Endothelial cell of umbilical vein (primary cell): ENCODE data around the gene PAX6. TPM values are rescaled to one million over a fixed set of nuclear protein-coding genes. Genes with fewer than 3 reads are reported as not detected.

Experiments used
- BruUV-seq: library from RNA; stranded (reverse); fragments of 400-500 nt; replicated peaks from 2 replicates; lab custom pipeline; 2021; lab: Mats Ljungman, UMichigan
- CTCF ChIA-PET: fragments of 300-600, 350-600 bp; sonication (Branson Sonifier 250); formaldehyde crosslinking; loops from one replicate; lab custom pipeline; 2021; ENCODE audit warnings: antibody characterized with exemption, inconsistent platforms; lab: Charles Lee
- POLR2A ChIA-PET: fragments of 300-600, 350-600 bp; sonication (Branson Sonifier 250); formaldehyde crosslinking; loops from one replicate; lab custom pipeline; 2021; ENCODE audit warnings: antibody characterized with exemption, inconsistent platforms; lab: Charles Lee
- DNase-seq: peaks from one replicate; pipeline ENCODE4 v3.0.0-alpha.2; 2011; ENCODE audit warnings: low read depth, low spot score
- FAIRE-seq: peaks from 2 replicates; lab custom pipeline; 2011; peaks lifted over from hg19 to GRCh38; lab: Jason Lieb, UNC
- H2AFZ ChIP-seq: 2 replicates; pipeline ENCODE4 v1.6.0; 2012; ENCODE audit warnings: low read depth, low read length, control low read depth, inconsistent platforms
- H3K27ac ChIP-seq: 2 replicates; pipeline ENCODE4 v1.5.1; 2011; ENCODE audit warnings: low read depth, mild to moderate bottlenecking, control low read depth, low read length, moderate library complexity; ENCODE audit not compliant: insufficient read depth
- H3K27me3 ChIP-seq, 2 experiments: 2 replicates each; pipeline versions ENCODE4 v1.6.0 to v1.6.1; 2011; ENCODE audit warnings: low read length in 2 of 2, mixed read lengths in 1 of 2; ENCODE audit not compliant: control insufficient read depth in 2 of 2, insufficient read depth in 2 of 2
- H3K36me3 ChIP-seq, 2 experiments: 2 replicates in 1 of 2; 3 replicates in 1 of 2; pipeline ENCODE4 v1.5.1; 2011; ENCODE audit warnings: low read length in 2 of 2, mild to moderate bottlenecking in 1 of 2, moderate library complexity in 1 of 2; ENCODE audit not compliant: control insufficient read depth in 2 of 2, insufficient read depth in 2 of 2; ENCODE audit errors: extremely low read depth in 1 of 2
- H3K4me1 ChIP-seq: 3 replicates; pipeline ENCODE4 v1.5.1; 2011; ENCODE audit warnings: mild to moderate bottlenecking, low read length; ENCODE audit not compliant: control insufficient read depth, insufficient read depth; ENCODE audit errors: extremely low read depth
- H3K4me2 ChIP-seq: 2 replicates; pipeline ENCODE4 v1.6.1; 2011; ENCODE audit warnings: low read length, control low read depth, mixed read lengths; ENCODE audit not compliant: insufficient read depth
- H3K4me3 ChIP-seq, 3 experiments: fragments of 200-600 bp in 1 of 3; sonication (generic), shearing (Covaris generic) in 1 of 3; replicated peaks in 1 of 3; 2 replicates each; pipeline ENCODE4 v1.5.1; 2011 to 2016; ENCODE audit warnings: control low read depth in 3 of 3, low read length in 3 of 3, mild to moderate bottlenecking in 2 of 3, inconsistent platforms in 1 of 3, low read depth in 1 of 3, moderate library complexity in 1 of 3; ENCODE audit not compliant: insufficient read depth in 1 of 3
- H3K79me2 ChIP-seq: 2 replicates; pipeline ENCODE4 v1.6.0; 2012; ENCODE audit warnings: low read length, inconsistent platforms; ENCODE audit not compliant: control insufficient read depth, insufficient read depth
- H3K9ac ChIP-seq: replicated peaks from 2 replicates; pipeline ENCODE3; 2011; ENCODE audit warnings: low read length, control low read depth; ENCODE audit not compliant: insufficient read depth; ENCODE audit errors: extremely low read depth
- H3K9me1 ChIP-seq: replicated peaks from 3 replicates; pipeline ENCODE4 v1.6.0; 2011; ENCODE audit warnings: mild to moderate bottlenecking, low read length; ENCODE audit not compliant: control insufficient read depth, insufficient read depth; ENCODE audit errors: extremely low read depth
- H3K9me3 ChIP-seq: replicated peaks from 2 replicates; pipeline ENCODE4 v1.5.1; 2012; ENCODE audit warnings: low read length, inconsistent platforms; ENCODE audit not compliant: control insufficient read depth, insufficient read depth
- H4K20me1 ChIP-seq: replicated peaks from 2 replicates; pipeline ENCODE3; 2011; ENCODE audit warnings: mild to moderate bottlenecking, low read length; ENCODE audit not compliant: control insufficient read depth, insufficient read depth; ENCODE audit errors: extremely low read depth
- EZH2 ChIP-seq: IDR thresholded peaks from 2 replicates; pipeline ENCODE4 v1.6.1; 2012; ENCODE audit warnings: borderline replicate concordance, low read depth, mild to moderate bottlenecking, moderate library complexity, low read length, inconsistent platforms; ENCODE audit not compliant: severe bottlenecking
- FOS ChIP-seq: IDR thresholded peaks from 2 replicates; pipeline ENCODE4 v1.6.1; 2011; ENCODE audit warnings: mild to moderate bottlenecking, low read length, moderate library complexity, borderline replicate concordance; ENCODE audit not compliant: insufficient read depth
- GATA2 ChIP-seq: IDR thresholded peaks from 2 replicates; pipeline ENCODE4 v1.7.0; 2011; ENCODE audit warnings: low read depth, mild to moderate bottlenecking, moderate library complexity, mixed read lengths, low read length; ENCODE audit not compliant: insufficient read length, insufficient read depth
- JUN ChIP-seq: IDR thresholded peaks from 2 replicates; pipeline ENCODE4 v1.6.1; 2011; ENCODE audit warnings: borderline replicate concordance, low read depth; ENCODE audit not compliant: insufficient read length, insufficient read depth
- MYC ChIP-seq: IDR thresholded peaks from one replicate; pipeline ENCODE4 v1.6.1; 2011; ENCODE audit warnings: mild to moderate bottlenecking, low read depth, low read length
- POLR2A ChIP-seq: IDR thresholded peaks from 2 replicates; pipeline ENCODE4 v1.6.1; 2012; ENCODE audit warnings: low read depth, mild to moderate bottlenecking, control low read depth, low read length
- POLR2AphosphoS5 ChIP-seq: IDR thresholded peaks from 2 replicates; pipeline ENCODE4 v1.6.1; 2012; ENCODE audit warnings: low read depth, mild to moderate bottlenecking, control low read depth, low read length, moderate library complexity; ENCODE audit not compliant: insufficient read depth
- dilution Hi-C: fragments of 300-500 bp; cut with MboI; formaldehyde crosslinking; loops from one replicate; pipeline ENCODE4 v1.15.0; 2019; ENCODE audit warnings: low sequenced_read_pairs; ENCODE audit not compliant: extremely low pct_ligation_motif_present
- intact Hi-C: fragments of 100-400 bp; cut with micrococcal nuclease; formaldehyde crosslinking; loops from one replicate; pipeline ENCODE4 v1.10.0; 2022
- polyA plus RNA-seq, 4 experiments: library from polyadenylated mRNA; depleted of rRNA in 3 of 4; stranded (reverse) in 3 of 4; unstranded in 1 of 4; fragments of >200 nt; gene quantifications; 2 replicates each; pipeline versions ENCODE4 v1.2.1 to v1.2.3, GENCODE V29; 2011 to 2012; ENCODE audit warnings: missing spikeins in 1 of 4
- total RNA-seq: library from RNA; stranded (reverse); gene quantifications from 2 replicates; pipeline ENCODE4 v1.2.3, GENCODE V29; 2021
- TF ChIP-seq, protein P1 (sequence below), 2 donors: IDR thresholded peaks; 1 replicate in 1 of 2; 2 replicates in 1 of 2; pipeline ENCODE4 v1.5.1; 2011; ENCODE audit warnings: low read length in 2 of 2, mild to moderate bottlenecking in 2 of 2, moderate library complexity in 2 of 2, control low read depth in 1 of 2, inconsistent platforms in 1 of 2, low read depth in 1 of 2; ENCODE audit not compliant: insufficient read depth in 1 of 2; ENCODE audit errors: extremely low read depth in 1 of 2
- TF ChIP-seq, protein P2 (sequence below): IDR thresholded peaks from 2 replicates; pipeline ENCODE4 v1.6.1; 2011; ENCODE audit not compliant: insufficient read depth, insufficient read length

Gene PAX6
- total and polyA plus RNA-seq, 2 donors (not counting 3 experiments of a cell fraction or from before 2014, with no cell fraction given), result not detected

DNA sequence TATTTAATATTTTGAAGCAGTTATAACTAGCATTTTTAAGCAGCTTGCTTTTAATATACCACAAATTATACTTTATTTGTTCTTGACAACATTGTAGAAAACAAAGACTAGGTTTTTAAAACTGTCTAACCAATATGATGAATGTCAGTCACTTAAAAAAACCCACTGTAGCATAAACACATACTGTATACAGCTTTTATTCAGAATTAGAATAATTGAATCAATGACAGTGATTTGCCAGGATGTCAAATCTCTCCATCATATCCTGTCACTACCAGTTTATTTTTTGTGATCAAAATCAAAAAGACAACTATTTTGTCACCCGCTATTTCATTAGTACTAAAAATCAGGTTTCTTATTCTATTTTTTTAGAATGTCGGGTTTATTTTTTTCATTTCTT lies 26.5 kb downstream of the PAX6 start:
- no peak for FAIRE-seq

More for the DNA sequence above, 26.5 kb downstream of the PAX6 start:
- Histone ChIP-seq H3K79me2 (no peaks in the 10 kb centered on the region), H3K4me1 (no peaks in the 10 kb centered on the region), H3K4me2 (no peak overlapping the region), H3K27me3 (no peaks in the 10 kb centered on the region), H3K9me1 (no peaks in the 10 kb centered on the region), H3K36me3 (no peaks in the 10 kb centered on the region), H3K9me3 (no peaks in the 10 kb centered on the region), H3K27ac (no peak overlapping the region), H2AFZ (no peak overlapping the region), H3K9ac (no peak overlapping the region), H3K4me3 (no peak overlapping the region), H4K20me1 (no peaks in the 10 kb centered on the region)
- intact Hi-C loops, result no loop called here
- ChIA-PET POLR2A (no interaction called here), CTCF (no interaction called here)
- no peak for TF ChIP-seq JUN
- no peak for TF ChIP-seq POLR2A
- TF ChIP-seq, protein P1, sequence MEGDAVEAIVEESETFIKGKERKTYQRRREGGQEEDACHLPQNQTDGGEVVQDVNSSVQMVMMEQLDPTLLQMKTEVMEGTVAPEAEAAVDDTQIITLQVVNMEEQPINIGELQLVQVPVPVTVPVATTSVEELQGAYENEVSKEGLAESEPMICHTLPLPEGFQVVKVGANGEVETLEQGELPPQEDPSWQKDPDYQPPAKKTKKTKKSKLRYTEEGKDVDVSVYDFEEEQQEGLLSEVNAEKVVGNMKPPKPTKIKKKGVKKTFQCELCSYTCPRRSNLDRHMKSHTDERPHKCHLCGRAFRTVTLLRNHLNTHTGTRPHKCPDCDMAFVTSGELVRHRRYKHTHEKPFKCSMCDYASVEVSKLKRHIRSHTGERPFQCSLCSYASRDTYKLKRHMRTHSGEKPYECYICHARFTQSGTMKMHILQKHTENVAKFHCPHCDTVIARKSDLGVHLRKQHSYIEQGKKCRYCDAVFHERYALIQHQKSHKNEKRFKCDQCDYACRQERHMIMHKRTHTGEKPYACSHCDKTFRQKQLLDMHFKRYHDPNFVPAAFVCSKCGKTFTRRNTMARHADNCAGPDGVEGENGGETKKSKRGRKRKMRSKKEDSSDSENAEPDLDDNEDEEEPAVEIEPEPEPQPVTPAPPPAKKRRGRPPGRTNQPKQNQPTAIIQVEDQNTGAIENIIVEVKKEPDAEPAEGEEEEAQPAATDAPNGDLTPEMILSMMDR (IDR thresholded peaks at IDR 0.05; ENCODE audit: extremely low read depth in 1 of 2, insufficient read depth in 1 of 2, low read depth in 1 of 2, low read length in 2 of 2), result no peak
- no peak for TF ChIP-seq MYC
- TF ChIP-seq GATA2, result no peak
- TF ChIP-seq, protein P2, sequence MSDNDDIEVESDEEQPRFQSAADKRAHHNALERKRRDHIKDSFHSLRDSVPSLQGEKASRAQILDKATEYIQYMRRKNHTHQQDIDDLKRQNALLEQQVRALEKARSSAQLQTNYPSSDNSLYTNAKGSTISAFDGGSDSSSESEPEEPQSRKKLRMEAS, result no peak
- no peak for TF ChIP-seq FOS
- TF ChIP-seq POLR2AphosphoS5, result no peak
- no peak for TF ChIP-seq EZH2
- no peak for DNase-seq
- BruUV-seq, result no TSS peak
- dilution Hi-C loops, result no loop called here
